Keratinocyte (primary cell): ENCODE results near the gene PFKP. TPM values are rescaled to one million over a fixed set of nuclear protein-coding genes. Genes with fewer than 3 reads are reported as not detected.

Experiments used
- DNase-seq: peaks from one replicate; pipeline ENCODE4 v3.0.0-alpha.2; 2011; ENCODE audit warnings: low read depth, missing footprints, low spot score
- FAIRE-seq: peaks from 2 replicates; lab custom pipeline; 2011; peaks lifted over from hg19 to GRCh38; lab: Jason Lieb, UNC
- H2AFZ ChIP-seq: 2 replicates; pipeline ENCODE4 v1.6.0; 2012; ENCODE audit warnings: low read length, control low read depth, inconsistent platforms; ENCODE audit not compliant: control insufficient read depth
- H3K27ac ChIP-seq: 2 replicates; pipeline ENCODE4 v1.5.1; 2011; ENCODE audit warnings: low read length; ENCODE audit not compliant: control insufficient read depth, insufficient read depth
- H3K27me3 ChIP-seq: 3 replicates; pipeline ENCODE4 v1.6.0; 2011; ENCODE audit warnings: low read length; ENCODE audit not compliant: control insufficient read depth, insufficient read depth; ENCODE audit errors: extremely low read depth
- H3K36me3 ChIP-seq, 2 experiments: 2 replicates in 1 of 2; 3 replicates in 1 of 2; pipeline ENCODE4 v1.5.1; 2011; ENCODE audit warnings: low read length in 2 of 2, mild to moderate bottlenecking in 1 of 2; ENCODE audit not compliant: control insufficient read depth in 2 of 2, insufficient read depth in 2 of 2; ENCODE audit errors: extremely low read depth in 1 of 2
- H3K4me1 ChIP-seq: 3 replicates; pipeline ENCODE4 v1.5.1; 2011; ENCODE audit warnings: low read length; ENCODE audit not compliant: control insufficient read depth, insufficient read depth; ENCODE audit errors: extremely low read depth
- H3K4me2 ChIP-seq: 3 replicates; pipeline ENCODE4 v1.6.0; 2011; ENCODE audit warnings: low read depth, low read length; ENCODE audit not compliant: control insufficient read depth, insufficient read depth; ENCODE audit errors: extremely low read depth
- H3K4me3 ChIP-seq, 3 experiments: fragments of 200-600 bp in 1 of 3; sonication (generic) in 1 of 3; 2 replicates in 2 of 3; 3 replicates in 1 of 3; pipeline ENCODE4 v1.5.1; 2011 to 2016; ENCODE audit warnings: low read length in 3 of 3, mild to moderate bottlenecking in 3 of 3, control low read depth in 2 of 3, inconsistent platforms in 1 of 3, low read depth in 1 of 3, mixed read lengths in 1 of 3, mixed run types in 1 of 3, moderate library complexity in 1 of 3; ENCODE audit not compliant: control insufficient read depth in 2 of 3, insufficient read depth in 2 of 3; ENCODE audit errors: extremely low read depth in 1 of 3
- H3K79me2 ChIP-seq: 2 replicates; pipeline ENCODE4 v1.6.0; 2012; ENCODE audit warnings: low read length; ENCODE audit not compliant: control insufficient read depth, insufficient read depth
- H3K9ac ChIP-seq: 3 replicates; pipeline ENCODE4 v1.6.0; 2011; ENCODE audit warnings: low read length; ENCODE audit not compliant: control insufficient read depth, insufficient read depth; ENCODE audit errors: extremely low read depth
- H3K9me1 ChIP-seq: 3 replicates; pipeline ENCODE4 v1.6.0; 2011; ENCODE audit warnings: low read length; ENCODE audit not compliant: control insufficient read depth, insufficient read depth; ENCODE audit errors: extremely low read depth
- H3K9me3 ChIP-seq: 2 replicates; pipeline ENCODE4 v1.5.1; 2012; ENCODE audit warnings: low read depth, low read length; ENCODE audit not compliant: control insufficient read depth
- H4K20me1 ChIP-seq: 3 replicates; pipeline ENCODE4 v1.6.0; 2011; ENCODE audit warnings: low read length; ENCODE audit not compliant: control insufficient read depth, insufficient read depth; ENCODE audit errors: extremely low read depth
- CTCF ChIP-seq, 3 experiments: IDR thresholded peaks in 1 of 3; conservative IDR thresholded peaks in 1 of 3; optimal IDR thresholded peaks in 1 of 3; 2 replicates in 2 of 3; 3 replicates in 1 of 3; pipeline versions ENCODE3 to v1.5.1; 2011; ENCODE audit warnings: low read length in 3 of 3, mild to moderate bottlenecking in 3 of 3, moderate library complexity in 2 of 3, control low read depth in 1 of 3, inconsistent platforms in 1 of 3; ENCODE audit not compliant: insufficient read depth in 2 of 3; ENCODE audit errors: extremely low read depth in 1 of 3
- EZH2 ChIP-seq: IDR thresholded peaks from one replicate; pipeline ENCODE4 v1.6.1; 2012; ENCODE audit warnings: inconsistent platforms, mild to moderate bottlenecking, low read length, moderate library complexity
- dilution Hi-C: fragments of 300-500 bp; cut with MboI; formaldehyde crosslinking; loops from one replicate; pipeline ENCODE4 v1.7.0; 2020; ENCODE audit warnings: low sequenced_read_pairs; ENCODE audit not compliant: extremely low pct_ligation_motif_present
- polyA plus RNA-seq, 5 experiments: library from polyadenylated mRNA; depleted of rRNA in 3 of 5; stranded (reverse) in 3 of 5; stranded (forward) in 1 of 5; unstranded in 1 of 5; fragments of >200 nt; gene quantifications; 1 replicate in 1 of 5; 2 replicates in 3 of 5; 3 replicates in 1 of 5; pipeline versions ENCODE4 v1.2.1 to v1.2.3, GENCODE V29; 2011 to 2012; ENCODE audit warnings: missing spikeins in 2 of 5, low read depth in 1 of 5, low replicate concordance in 1 of 5

Gene PFKP
- polyA plus RNA-seq, 1 donor (not counting 4 experiments of a cell fraction or from before 2014, with no cell fraction given) = 117 TPM

- Histone ChIP-seq H4K20me1 (no peaks in the 10 kb centered on the region), H3K27ac (no peak overlapping the region), H3K79me2 (no peaks in the 10 kb centered on the region), H3K4me1 (no peaks in the 10 kb centered on the region), H3K9me3 (no peaks in the 10 kb centered on the region), H3K9ac (no peak overlapping the region), H2AFZ (no peak overlapping the region), H3K9me1 (no peaks in the 10 kb centered on the region), H3K27me3 (no peaks in the 10 kb centered on the region), H3K4me3 (no peak overlapping the region), H3K36me3 (peaks cover 57 to 60% of the 10 kb centered on the region in 2 experiments), H3K4me2 (no peak overlapping the region)
- FAIRE-seq (no peak), DNase-seq (no peak)
- TF ChIP-seq EZH2 (no peak), CTCF (optimal IDR thresholded peaks at IDR 0.05 in 1 of 3, IDR thresholded peaks at IDR 0.05 in 1 of 3, conservative IDR thresholded peaks at IDR 0.05 in 1 of 3; ENCODE audit: extremely low read depth in 1 of 3, insufficient read depth in 2 of 3, low read length in 3 of 3) (no peak)
- dilution Hi-C loops = no loop called here
These were observed 72.0 kb downstream of the PFKP start for GRCh38 chr10:3139216-3139910.

- Histone ChIP-seq H3K9me1 (no peaks in the 10 kb centered on the region), H3K4me3 (no peak overlapping the region), H3K4me1 (no peaks in the 10 kb centered on the region), H3K4me2 (no peak overlapping the region), H2AFZ (no peak overlapping the region), H4K20me1 (no peaks in the 10 kb centered on the region), H3K36me3 (peaks cover 53 to 63% of the 10 kb centered on the region in 2 experiments), H3K79me2 (no peaks in the 10 kb centered on the region), H3K9me3 (no peaks in the 10 kb centered on the region), H3K27ac (no peak overlapping the region), H3K27me3 (no peaks in the 10 kb centered on the region), H3K9ac (no peak overlapping the region)
- no peak for FAIRE-seq
- TF ChIP-seq EZH2 (no peak), CTCF (optimal IDR thresholded peaks at IDR 0.05 in 1 of 3, IDR thresholded peaks at IDR 0.05 in 1 of 3, conservative IDR thresholded peaks at IDR 0.05 in 1 of 3; ENCODE audit: extremely low read depth in 1 of 3, insufficient read depth in 2 of 3, low read length in 3 of 3) (no peak)
- no peak for DNase-seq
- dilution Hi-C loops = no loop called here
These were observed 72.9 kb downstream of the PFKP start for GRCh38 chr10:3140280-3140679.
